SJSA1 (cell line): ENCODE results near the gene UGT2A3. TPM values are rescaled to one million over a fixed set of nuclear protein-coding genes. Genes with fewer than 3 reads are reported as not detected.

Experiments used
- DNase-seq, 2 experiments: peaks; one replicate each; pipeline ENCODE4 v3.0.0-alpha.2; 2015 to 2020; ENCODE audit warnings: low spot score in 2 of 2, low read depth in 1 of 2
- H3K27ac ChIP-seq: fragments of 250-450 bp; sonication (Bioruptor Pico); 2 replicates; pipeline ENCODE4 v1.5.1; 2020; ENCODE audit warnings: mild to moderate bottlenecking, moderate library complexity
- H3K27me3 ChIP-seq: fragments of 250-450 bp; sonication (Bioruptor Pico); replicated peaks from 2 replicates; pipeline ENCODE4 v1.5.1; 2020; ENCODE audit warnings: mild to moderate bottlenecking, moderate library complexity
- H3K36me3 ChIP-seq: fragments of 250-450 bp; sonication (Bioruptor Pico); 2 replicates; pipeline ENCODE4 v1.5.1; 2020; ENCODE audit warnings: mild to moderate bottlenecking
- H3K4me1 ChIP-seq: fragments of 250-450 bp; sonication (Bioruptor Pico); replicated peaks from 2 replicates; pipeline ENCODE4 v1.6.1; 2021; ENCODE audit warnings: mild to moderate bottlenecking
- H3K4me3 ChIP-seq: fragments of 250-450 bp; sonication (Bioruptor Pico); 2 replicates; pipeline ENCODE4 v1.5.1; 2020; ENCODE audit warnings: mild to moderate bottlenecking
- H3K9me3 ChIP-seq: fragments of 250-450 bp; sonication (Bioruptor Pico); replicated peaks from 2 replicates; pipeline ENCODE4 v1.5.1; 2020; ENCODE audit warnings: mild to moderate bottlenecking
- total RNA-seq: library from RNA; depleted of rRNA; stranded (reverse); fragments of >200 nt; shearing (Covaris generic); gene quantifications from 2 replicates; pipeline ENCODE4 v1.2.3, GENCODE V29; 2014; rRNA removed

Gene UGT2A3
- total RNA-seq, 1 experiment from 2014 or later: not detected

- no peak overlapping the region for H3K4me3 ChIP-seq
Observed at GRCh38 chr4:68905939-68906779, 45.4 kb downstream of the UGT2A3 start.

GRCh38 chr4:68905598-68905938 is 46.0 kb downstream of the UGT2A3 start:
- Histone ChIP-seq H3K27me3 (peaks cover 6% of the 10 kb centered on the region; the same call in 1 of the 2 replicates), H3K4me1 (no peaks in the 10 kb centered on the region), H3K9me3 (no peaks in the 10 kb centered on the region), H3K4me3 (no peak overlapping the region), H3K27ac (no peak overlapping the region), H3K36me3 (no peaks in the 10 kb centered on the region)
- no peak for DNase-seq

More at GRCh38 chr4:68905939-68906779, 45.4 kb downstream of the UGT2A3 start:
- Histone ChIP-seq H3K27ac (no peak overlapping the region), H3K4me1 (no peaks in the 10 kb centered on the region), H3K36me3 (no peaks in the 10 kb centered on the region), H3K9me3 (no peaks in the 10 kb centered on the region), H3K27me3 (peaks cover 6% of the 10 kb centered on the region; the same call in 1 of the 2 replicates)
- DNase-seq: no peak

- DNase-seq: no peak
- Histone ChIP-seq H3K36me3 (no peaks in the 10 kb centered on the region), H3K9me3 (no peaks in the 10 kb centered on the region), H3K4me3 (no peak overlapping the region), H3K27me3 (peaks cover 6% of the 10 kb centered on the region; the same call in 1 of the 2 replicates), H3K4me1 (no peaks in the 10 kb centered on the region), H3K27ac (no peak overlapping the region)
Observed at GRCh38 chr4:68904786-68905185, 46.8 kb downstream of the UGT2A3 start.

DNA sequence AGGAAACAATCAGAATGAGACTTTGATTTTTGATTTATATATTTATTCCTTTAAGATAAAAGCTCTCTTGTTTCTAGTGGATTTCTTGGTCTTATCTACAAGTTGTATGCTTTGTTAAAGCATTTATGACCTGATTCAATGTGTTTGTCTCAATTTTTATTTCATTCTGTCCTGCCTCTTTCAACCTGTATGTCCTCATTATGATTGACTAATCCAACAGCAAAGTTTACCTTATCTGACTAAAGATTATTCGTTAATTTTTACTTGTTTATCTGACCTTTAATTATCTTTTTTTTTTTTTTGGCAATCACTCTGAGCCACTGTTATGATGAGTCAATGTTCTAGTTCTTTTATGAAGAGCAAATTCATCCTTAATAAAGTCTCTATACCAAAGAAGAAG is 54.9 kb downstream of the UGT2A3 start:
- Histone ChIP-seq H3K4me1 (no peaks in the 10 kb centered on the region), H3K27ac (no peak overlapping the region), H3K9me3 (no peaks in the 10 kb centered on the region), H3K36me3 (no peaks in the 10 kb centered on the region), H3K4me3 (no peak overlapping the region), H3K27me3 (no peaks in the 10 kb centered on the region)
- DNase-seq: no peak

DNA sequence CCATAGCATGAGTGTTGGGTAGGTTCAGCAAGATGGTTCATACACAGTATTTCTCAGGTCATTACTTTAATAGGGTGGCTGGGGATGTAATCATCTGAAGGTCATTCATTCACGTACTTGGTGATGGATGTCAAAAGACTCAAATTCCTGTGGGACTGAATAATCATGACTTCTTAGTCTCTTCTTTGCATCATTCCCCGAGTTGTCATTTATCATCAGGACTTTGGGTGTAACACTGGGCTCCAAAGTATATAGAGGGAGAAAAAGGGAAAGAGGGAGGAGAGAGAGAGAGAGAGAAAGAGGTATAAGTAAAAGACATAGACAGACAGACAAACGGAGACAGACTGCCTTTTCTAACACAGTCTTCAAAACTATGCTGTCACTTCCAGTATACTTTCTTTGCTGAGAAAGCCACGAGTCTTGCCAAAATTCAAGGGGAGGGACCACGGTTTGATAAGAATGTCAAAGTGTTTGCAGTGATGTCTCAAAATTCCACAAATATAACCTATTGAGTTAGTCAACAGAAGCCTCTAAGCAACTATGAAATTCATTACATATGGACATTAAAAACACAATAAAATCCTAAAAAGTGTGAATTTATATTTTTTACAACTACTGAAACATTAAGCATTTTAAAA is 55.9 kb downstream of the UGT2A3 start:
- DNase-seq: no peak
- Histone ChIP-seq H3K4me1 (no peaks in the 10 kb centered on the region), H3K36me3 (no peaks in the 10 kb centered on the region), H3K27me3 (no peaks in the 10 kb centered on the region), H3K9me3 (no peaks in the 10 kb centered on the region), H3K27ac (no peak overlapping the region), H3K4me3 (no peak overlapping the region)

DNA sequence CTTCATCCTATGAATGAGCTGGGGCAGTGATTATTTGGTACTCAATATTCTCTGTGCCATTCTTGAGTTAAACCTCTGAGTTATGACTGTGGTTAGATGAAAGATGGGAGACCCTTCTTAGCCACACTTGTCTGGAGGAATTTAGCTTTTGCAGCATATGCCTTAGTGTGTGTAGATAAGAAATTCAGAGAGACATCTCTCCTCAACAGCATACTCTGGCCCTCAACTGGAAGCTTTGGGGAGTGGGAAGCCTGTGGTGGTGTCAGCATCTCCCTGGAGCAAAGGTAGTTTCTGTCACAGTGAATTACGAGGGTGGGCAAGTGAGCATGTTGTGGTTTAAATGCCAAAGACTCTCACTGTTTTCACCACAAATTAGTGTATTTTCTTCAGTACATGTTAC is 58.7 kb downstream of the UGT2A3 start:
- no peaks in the 10 kb centered on the region for H3K36me3 ChIP-seq
- no peaks in the 10 kb centered on the region for H3K27me3 ChIP-seq
- H3K4me1 ChIP-seq: no peaks in the 10 kb centered on the region
- H3K4me3 ChIP-seq: no peak overlapping the region
- no peaks in the 10 kb centered on the region for H3K9me3 ChIP-seq
- no peak overlapping the region for H3K27ac ChIP-seq
- DNase-seq: no peak

DNA sequence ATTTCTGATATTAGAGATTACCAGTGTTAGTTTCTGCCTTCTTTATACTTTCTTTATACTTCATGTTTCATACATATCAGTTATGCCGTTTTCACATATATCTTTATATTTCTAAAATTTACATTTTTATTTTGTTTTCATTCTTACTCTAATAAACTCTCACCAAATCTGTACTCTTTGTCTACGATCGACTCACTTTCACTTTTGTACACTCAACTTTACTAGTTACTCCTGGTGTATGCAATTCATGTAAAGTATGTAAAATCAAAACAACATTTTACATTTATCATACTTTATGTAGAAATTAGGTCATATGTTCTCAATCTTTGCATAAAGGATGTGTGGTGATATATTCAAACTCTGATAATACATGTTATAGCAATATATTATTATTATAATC is 59.9 kb downstream of the UGT2A3 start:
- no peak for DNase-seq
- no peaks in the 10 kb centered on the region for H3K9me3 ChIP-seq
- no peaks in the 10 kb centered on the region for H3K4me1 ChIP-seq
- H3K27ac ChIP-seq: no peak overlapping the region
- no peak overlapping the region for H3K4me3 ChIP-seq
- H3K36me3 ChIP-seq: no peaks in the 10 kb centered on the region
- H3K27me3 ChIP-seq: no peaks in the 10 kb centered on the region; the same call in 1 of the 2 replicates

GRCh38 chr4:68885545-68885944 is 66.1 kb downstream of the UGT2A3 start:
- H3K4me3 ChIP-seq: no peak overlapping the region

DNA sequence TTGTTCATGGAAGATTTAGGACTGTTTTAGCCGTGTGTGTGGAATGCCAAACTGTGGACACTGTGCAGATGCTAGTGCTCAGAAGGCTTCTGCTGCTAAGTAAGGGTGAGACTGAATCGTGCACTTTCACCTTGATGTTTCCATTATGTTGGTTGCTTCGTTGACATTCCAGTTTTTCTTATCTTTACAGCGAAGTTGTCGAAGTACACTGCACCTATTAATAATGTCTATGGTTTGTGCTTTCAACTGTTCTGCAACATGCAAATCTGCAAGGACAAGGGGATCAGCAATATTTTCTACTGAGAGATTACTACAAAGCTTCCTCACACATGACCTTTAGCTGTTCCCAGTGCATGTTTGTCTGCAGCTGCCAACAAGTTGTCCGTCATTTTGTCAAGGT is 67.7 kb downstream of the UGT2A3 start:
- Histone ChIP-seq H3K27ac (no peak overlapping the region), H3K4me1 (no peaks in the 10 kb centered on the region), H3K4me3 (no peak overlapping the region), H3K27me3 (no peaks in the 10 kb centered on the region; the same call in 1 of the 2 replicates), H3K9me3 (no peaks in the 10 kb centered on the region), H3K36me3 (no peaks in the 10 kb centered on the region)
- no peak for DNase-seq

More at GRCh38 chr4:68885545-68885944, 66.1 kb downstream of the UGT2A3 start:
- no peak overlapping the region for H3K27ac ChIP-seq
- no peaks in the 10 kb centered on the region for H3K4me1 ChIP-seq
- H3K9me3 ChIP-seq: no peaks in the 10 kb centered on the region
- DNase-seq: no peak
- no peaks in the 10 kb centered on the region; the same call in 1 of the 2 replicates for H3K27me3 ChIP-seq
- H3K36me3 ChIP-seq: no peaks in the 10 kb centered on the region

Other genes with a start within 250 kb of the UGT2A3 start
- gene UGT2B10, start 135.8 kb downstream of the UGT2A3 start, total RNA-seq: not detected in 2 replicates
- gene UGT2B7, start 144.7 kb upstream of the UGT2A3 start, total RNA-seq: not detected in 2 replicates